Measurements from ENCODE around the gene CHML. TPM values are rescaled to one million over a fixed set of nuclear protein-coding genes. Genes with fewer than 3 reads are reported as not detected.

Gene CHML
- total RNA-seq, 1 donor from 2014 or later, result 14.2 TPM

GRCh38 chr1:241658081-241658793 is 18.1 kb upstream of the CHML start:
- no peaks in the 10 kb centered on the region for H3K36me3 Mint-ChIP-seq (ENCODE audit: unreplicated experiment)
- H3K27me3 Mint-ChIP-seq (ENCODE audit: unreplicated experiment), result peaks cover 5% of the 10 kb centered on the region
- no peak for TF ChIP-seq CTCF (IDR thresholded peaks at IDR 0.05)
- DNase-seq (ENCODE audit: extremely low spot score, unreplicated experiment), result no peak
- H3K9me3 Mint-ChIP-seq (ENCODE audit: unreplicated experiment), result no peaks in the 10 kb centered on the region
- peaks cover 1% of the 10 kb centered on the region for H3K4me1 Mint-ChIP-seq (ENCODE audit: unreplicated experiment)
- H3K27ac Mint-ChIP-seq (ENCODE audit: unreplicated experiment), result no peak overlapping the region
- H3K4me3 Mint-ChIP-seq (ENCODE audit: unreplicated experiment), result no peak overlapping the region

- Mint-ChIP-seq H3K27ac (ENCODE audit: unreplicated experiment) (no peak overlapping the region), H3K4me1 (ENCODE audit: unreplicated experiment) (peaks cover 1% of the 10 kb centered on the region), H3K9me3 (ENCODE audit: unreplicated experiment) (no peaks in the 10 kb centered on the region), H3K36me3 (ENCODE audit: unreplicated experiment) (no peaks in the 10 kb centered on the region), H3K27me3 (ENCODE audit: unreplicated experiment) (peaks cover 22% of the 10 kb centered on the region), H3K4me3 (ENCODE audit: unreplicated experiment) (no peak overlapping the region)
- DNase-seq (ENCODE audit: extremely low spot score, unreplicated experiment), result no peak
- no peak for TF ChIP-seq CTCF (IDR thresholded peaks at IDR 0.05)
Observed at GRCh38 chr1:241654641-241655040, 14.5 kb upstream of the CHML start.

GRCh38 chr1:241654019-241654418 is 13.8 kb upstream of the CHML start:
- TF ChIP-seq CTCF (IDR thresholded peaks at IDR 0.05), result no peak
- no peaks in the 10 kb centered on the region for H3K9me3 Mint-ChIP-seq (ENCODE audit: unreplicated experiment)
- no peak for DNase-seq (ENCODE audit: extremely low spot score, unreplicated experiment)
- no peak overlapping the region for H3K4me3 Mint-ChIP-seq (ENCODE audit: unreplicated experiment)
- H3K36me3 Mint-ChIP-seq (ENCODE audit: unreplicated experiment), result no peaks in the 10 kb centered on the region
- peaks cover 24% of the 10 kb centered on the region for H3K27me3 Mint-ChIP-seq (ENCODE audit: unreplicated experiment)
- peaks cover 1% of the 10 kb centered on the region for H3K4me1 Mint-ChIP-seq (ENCODE audit: unreplicated experiment)
- H3K27ac Mint-ChIP-seq (ENCODE audit: unreplicated experiment), result no peak overlapping the region

GRCh38 chr1:241652012-241652411 is 11.8 kb upstream of the CHML start, which contains the start of gene WDR64:
WDR64 (plus strand) TSS chr1:241652281; CDS start chr1:241652485, 204 bp downstream.
- DNase-seq (ENCODE audit: extremely low spot score, unreplicated experiment), result no peak
- no peak within 1 kb of the TSS for H3K4me3 Mint-ChIP-seq (ENCODE audit: unreplicated experiment)
- no peak within 1 kb of the TSS for H3K27ac Mint-ChIP-seq (ENCODE audit: unreplicated experiment)

More at GRCh38 chr1:241652012-241652411, 11.8 kb upstream of the CHML start, which contains the start of gene WDR64:
- Mint-ChIP-seq H3K36me3 (ENCODE audit: unreplicated experiment) (no peaks in the 10 kb centered on the region), H3K27me3 (ENCODE audit: unreplicated experiment) (peaks cover 24% of the 10 kb centered on the region), H3K9me3 (ENCODE audit: unreplicated experiment) (no peaks in the 10 kb centered on the region), H3K4me1 (ENCODE audit: unreplicated experiment) (no peaks in the 10 kb centered on the region)
- no peak for TF ChIP-seq CTCF (IDR thresholded peaks at IDR 0.05)
